Measurements from ENCODE around the gene LYPLA2.
"Not testable (repeated sequence)": the region's sequence is repeated elsewhere in the genome, so short reads cannot be mapped to it uniquely, and the experiment has no call there.

The LYPLA2 gene

DNA sequence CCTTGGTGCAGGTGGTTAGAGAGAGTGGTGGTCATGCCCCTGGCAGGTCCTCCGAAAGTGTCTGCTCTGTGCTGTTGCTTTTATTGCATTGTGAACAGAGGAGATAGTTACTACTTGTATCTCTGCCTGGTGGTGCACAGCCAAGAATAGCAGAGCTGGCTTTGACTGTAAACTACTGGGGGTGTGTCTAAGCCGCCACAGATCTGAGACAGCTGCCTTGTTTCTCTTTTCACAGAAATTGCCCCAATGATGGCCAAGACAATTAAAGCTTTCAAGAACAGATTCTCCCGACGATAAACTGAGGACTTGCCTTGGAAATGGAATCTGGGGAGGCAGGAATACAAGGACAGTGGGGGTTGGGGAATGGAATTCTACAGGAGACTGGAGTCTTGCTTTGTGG lies 31.7 kb upstream of the LYPLA2 start:
- no peak overlapping the region for H3K9ac ChIP-seq (ENCODE audit: low read length)
- H3K36me3 ChIP-seq (ENCODE audit: control insufficient read depth, insufficient read depth, low read length): peaks cover 14% of the 10 kb centered on the region
- H3K4me3 ChIP-seq (ENCODE audit: low read length): no peak overlapping the region

DNA sequence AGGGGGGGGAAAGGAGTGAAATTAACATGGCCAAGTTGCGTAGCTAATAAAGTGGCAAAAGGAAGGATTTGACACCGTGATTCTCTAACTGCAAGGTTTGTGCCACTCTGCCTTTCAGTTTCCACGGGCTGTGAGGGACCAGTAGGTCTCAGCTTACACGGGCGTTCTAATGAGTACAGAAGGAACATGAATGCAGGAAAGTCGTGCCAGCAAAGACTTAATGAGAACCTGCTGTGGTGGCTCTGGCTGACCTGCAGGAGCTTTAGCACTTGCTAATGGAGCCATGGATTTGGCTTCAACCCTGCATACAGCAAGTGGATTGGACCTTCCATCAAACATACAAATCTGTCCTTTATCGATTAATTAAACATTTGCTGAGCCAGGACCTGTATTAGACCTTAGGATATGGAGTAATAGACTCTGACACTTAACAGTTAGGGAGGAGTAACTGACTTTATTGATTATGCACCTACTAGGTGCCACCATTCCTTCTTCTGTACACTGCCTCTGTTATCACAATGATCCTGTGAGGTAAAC lies 27.8 kb upstream of the LYPLA2 start:
- Histone ChIP-seq H3K4me3 (ENCODE audit: low read length) (no peak overlapping the region), H3K9me3 (ENCODE audit: control insufficient read depth, low read length) (no peaks in the 10 kb centered on the region), H3K36me3 (ENCODE audit: control insufficient read depth, insufficient read depth, low read length) (peaks cover 15% of the 10 kb centered on the region), H3K9ac (ENCODE audit: low read length) (no peak overlapping the region), H3K4me1 (ENCODE audit: control insufficient read depth, insufficient read depth, low read length) (no peaks in the 10 kb centered on the region), H3K27me3 (ENCODE audit: control insufficient read depth, insufficient read depth, low read length) (no peaks in the 10 kb centered on the region)

More for the DNA sequence above, 31.7 kb upstream of the LYPLA2 start:
- H3K27me3 ChIP-seq (ENCODE audit: control insufficient read depth, insufficient read depth, low read length): no peaks in the 10 kb centered on the region
- no peaks in the 10 kb centered on the region for H3K9me3 ChIP-seq (ENCODE audit: control insufficient read depth, low read length)
- H3K4me1 ChIP-seq (ENCODE audit: control insufficient read depth, insufficient read depth, low read length): no peaks in the 10 kb centered on the region

DNA sequence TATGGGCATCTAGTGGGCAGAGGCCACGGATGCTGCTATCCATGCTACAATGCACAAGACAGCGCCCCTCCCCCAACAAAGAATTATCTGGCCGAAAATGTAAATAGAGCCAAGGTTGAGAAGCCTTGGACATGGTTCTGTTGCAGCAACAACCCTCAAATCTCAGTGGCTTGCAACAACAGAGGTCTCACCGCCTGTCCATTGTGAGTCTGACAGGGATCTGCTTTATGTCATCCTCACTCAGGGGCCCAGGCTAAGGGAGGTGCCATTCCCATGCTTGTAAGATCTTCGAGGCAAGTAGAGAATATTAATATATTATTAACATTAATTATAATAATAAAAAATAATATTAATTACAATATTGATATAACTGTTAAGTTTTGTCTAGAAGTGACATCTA lies 22.2 kb upstream of the LYPLA2 start:
- Histone ChIP-seq H3K36me3 (ENCODE audit: control insufficient read depth, insufficient read depth, low read length) (peaks cover 4% of the 10 kb centered on the region), H3K4me3 (ENCODE audit: low read length) (no peak overlapping the region), H3K9me3 (ENCODE audit: control insufficient read depth, low read length) (no peaks in the 10 kb centered on the region), H3K27me3 (ENCODE audit: control insufficient read depth, insufficient read depth, low read length) (no peaks in the 10 kb centered on the region), H3K9ac (ENCODE audit: low read length) (no peak overlapping the region), H3K4me1 (ENCODE audit: control insufficient read depth, insufficient read depth, low read length) (no peaks in the 10 kb centered on the region)

DNA sequence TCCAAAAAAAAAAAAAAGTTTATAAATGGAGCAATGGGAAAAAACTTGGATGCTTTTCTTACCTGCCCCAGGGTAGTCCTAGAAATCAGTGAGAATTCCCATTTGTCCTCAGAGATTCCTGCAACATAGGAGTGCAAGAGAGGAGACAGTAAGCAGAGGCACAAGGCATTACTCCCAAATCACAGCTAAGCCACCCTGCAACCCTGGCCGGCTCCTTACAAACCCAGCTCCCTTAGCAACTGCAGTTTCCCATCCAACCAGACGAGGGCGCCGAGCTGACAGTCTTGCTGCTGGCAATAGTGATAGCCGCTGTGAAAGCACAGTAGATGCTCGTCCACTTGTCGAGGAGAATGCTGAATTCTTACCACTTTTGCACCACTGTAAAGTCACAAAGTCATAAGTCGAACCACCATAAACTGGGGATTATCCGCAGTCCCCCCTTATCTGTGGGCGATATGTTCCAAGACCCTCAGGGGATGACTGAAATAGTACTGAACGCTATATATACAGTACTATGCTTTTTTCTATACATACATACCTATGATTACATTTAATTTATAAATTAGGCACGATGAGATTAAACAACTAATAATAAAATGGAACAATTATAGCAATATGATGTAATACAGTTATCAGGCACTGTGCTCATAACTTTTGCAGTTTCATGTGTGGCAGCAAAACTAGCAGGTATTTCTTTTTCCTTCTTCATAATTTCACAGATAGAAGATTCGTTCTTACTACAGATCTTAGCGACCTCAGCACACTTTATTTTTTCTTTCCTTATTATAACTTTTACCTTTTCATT lies 18.7 kb upstream of the LYPLA2 start:
- no peaks in the 10 kb centered on the region for H3K27me3 ChIP-seq (ENCODE audit: control insufficient read depth, insufficient read depth, low read length)
- no peak overlapping the region for H3K4me3 ChIP-seq (ENCODE audit: low read length)
- H3K9me3 ChIP-seq (ENCODE audit: control insufficient read depth, low read length): no peaks in the 10 kb centered on the region
- H3K9ac ChIP-seq (ENCODE audit: low read length): no peak overlapping the region
- H3K4me1 ChIP-seq (ENCODE audit: control insufficient read depth, insufficient read depth, low read length): peaks cover 20% of the 10 kb centered on the region
- H3K36me3 ChIP-seq (ENCODE audit: control insufficient read depth, insufficient read depth, low read length): no peaks in the 10 kb centered on the region

DNA sequence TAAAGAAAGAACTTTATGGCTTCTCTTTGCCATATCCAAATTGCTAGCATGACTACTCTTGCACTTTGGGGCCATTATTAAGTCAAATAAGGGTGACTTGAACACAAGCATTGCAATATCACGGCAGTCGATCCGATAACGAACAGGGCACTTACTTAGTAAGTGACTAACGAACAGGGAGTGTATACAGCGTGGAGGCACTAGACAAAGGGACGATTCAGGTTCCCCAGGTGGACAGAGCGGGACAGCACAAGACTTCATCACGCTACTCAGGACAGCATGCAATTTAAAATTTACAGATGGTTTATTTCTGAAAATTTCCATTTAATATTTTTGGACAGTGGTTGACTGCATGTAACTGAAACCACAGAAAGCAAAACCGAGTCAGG lies 18.1 kb upstream of the LYPLA2 start:
- H3K36me3 ChIP-seq (ENCODE audit: control insufficient read depth, insufficient read depth, low read length): no peaks in the 10 kb centered on the region
- peaks cover 26% of the 10 kb centered on the region for H3K4me1 ChIP-seq (ENCODE audit: control insufficient read depth, insufficient read depth, low read length)
- no peak overlapping the region for H3K9ac ChIP-seq (ENCODE audit: low read length)
- no peak overlapping the region for H3K4me3 ChIP-seq (ENCODE audit: low read length)
- no peaks in the 10 kb centered on the region for H3K9me3 ChIP-seq (ENCODE audit: control insufficient read depth, low read length)
- no peaks in the 10 kb centered on the region for H3K27me3 ChIP-seq (ENCODE audit: control insufficient read depth, insufficient read depth, low read length)

DNA sequence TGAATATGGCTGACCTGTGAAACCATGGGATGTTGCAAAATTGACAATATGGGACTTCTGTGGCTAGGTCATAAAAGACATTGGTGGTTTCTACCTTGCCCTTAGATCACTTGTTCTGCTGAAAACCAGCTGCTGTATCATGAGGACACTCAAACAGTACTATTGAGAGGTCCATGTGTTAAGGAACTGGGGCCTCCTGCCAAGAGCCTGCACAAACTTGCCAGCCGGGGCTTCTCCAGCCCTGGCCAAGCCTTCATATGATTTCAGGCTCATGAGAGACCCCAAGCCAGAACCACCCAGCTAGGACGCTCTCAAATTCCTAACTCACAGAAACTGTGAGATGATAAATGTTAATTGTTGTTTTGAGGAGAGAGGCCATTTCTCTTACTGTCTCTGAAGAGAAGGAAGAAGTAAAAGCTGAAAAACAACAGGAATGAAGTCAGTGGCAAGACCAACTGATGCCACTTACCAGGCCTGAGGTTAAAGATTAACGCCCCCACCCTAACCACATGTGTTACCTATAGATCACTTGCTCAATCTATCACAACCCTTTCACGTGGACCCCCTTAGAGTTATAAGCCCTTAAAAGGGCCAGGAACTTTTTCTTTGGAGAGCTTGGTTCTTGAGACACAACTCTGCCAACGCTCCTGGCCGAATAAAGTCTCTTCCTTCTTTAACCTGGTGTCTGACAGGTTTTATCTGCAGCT lies 16.6 kb upstream of the LYPLA2 start:
- no peak overlapping the region for H3K9ac ChIP-seq (ENCODE audit: low read length)
- no peaks in the 10 kb centered on the region for H3K27me3 ChIP-seq (ENCODE audit: control insufficient read depth, insufficient read depth, low read length)
- no peaks in the 10 kb centered on the region for H3K36me3 ChIP-seq (ENCODE audit: control insufficient read depth, insufficient read depth, low read length)
- no peak overlapping the region for H3K4me3 ChIP-seq (ENCODE audit: low read length)
- no peaks in the 10 kb centered on the region for H3K9me3 ChIP-seq (ENCODE audit: control insufficient read depth, low read length)
- H3K4me1 ChIP-seq (ENCODE audit: control insufficient read depth, insufficient read depth, low read length): peaks cover 33% of the 10 kb centered on the region

DNA sequence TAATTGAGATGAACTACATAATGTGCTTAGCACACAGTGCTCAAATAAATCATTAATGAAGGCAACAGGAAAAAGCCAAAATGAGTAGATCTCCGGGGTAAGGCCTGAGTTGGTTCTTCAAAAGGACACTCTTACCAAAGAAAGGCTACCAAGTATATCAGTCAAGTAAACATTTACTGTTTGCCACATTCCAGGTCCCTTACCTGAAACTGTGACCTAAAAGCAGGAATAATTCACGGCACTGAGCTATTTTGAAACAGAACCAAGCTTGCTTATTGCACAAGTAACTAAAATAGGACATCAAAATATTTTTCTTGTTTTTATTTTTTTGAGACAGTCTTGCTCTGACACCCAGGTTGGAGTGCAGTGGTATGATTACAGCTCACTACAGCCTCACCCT lies 14.7 kb upstream of the LYPLA2 start:
- H3K9ac ChIP-seq (ENCODE audit: low read length): no peak overlapping the region
- H3K9me3 ChIP-seq (ENCODE audit: control insufficient read depth, low read length): no peaks in the 10 kb centered on the region
- H3K4me1 ChIP-seq (ENCODE audit: control insufficient read depth, insufficient read depth, low read length): peaks cover 38% of the 10 kb centered on the region
- no peaks in the 10 kb centered on the region for H3K27me3 ChIP-seq (ENCODE audit: control insufficient read depth, insufficient read depth, low read length)
- H3K4me3 ChIP-seq (ENCODE audit: low read length): no peak overlapping the region
- no peaks in the 10 kb centered on the region for H3K36me3 ChIP-seq (ENCODE audit: control insufficient read depth, insufficient read depth, low read length)

DNA sequence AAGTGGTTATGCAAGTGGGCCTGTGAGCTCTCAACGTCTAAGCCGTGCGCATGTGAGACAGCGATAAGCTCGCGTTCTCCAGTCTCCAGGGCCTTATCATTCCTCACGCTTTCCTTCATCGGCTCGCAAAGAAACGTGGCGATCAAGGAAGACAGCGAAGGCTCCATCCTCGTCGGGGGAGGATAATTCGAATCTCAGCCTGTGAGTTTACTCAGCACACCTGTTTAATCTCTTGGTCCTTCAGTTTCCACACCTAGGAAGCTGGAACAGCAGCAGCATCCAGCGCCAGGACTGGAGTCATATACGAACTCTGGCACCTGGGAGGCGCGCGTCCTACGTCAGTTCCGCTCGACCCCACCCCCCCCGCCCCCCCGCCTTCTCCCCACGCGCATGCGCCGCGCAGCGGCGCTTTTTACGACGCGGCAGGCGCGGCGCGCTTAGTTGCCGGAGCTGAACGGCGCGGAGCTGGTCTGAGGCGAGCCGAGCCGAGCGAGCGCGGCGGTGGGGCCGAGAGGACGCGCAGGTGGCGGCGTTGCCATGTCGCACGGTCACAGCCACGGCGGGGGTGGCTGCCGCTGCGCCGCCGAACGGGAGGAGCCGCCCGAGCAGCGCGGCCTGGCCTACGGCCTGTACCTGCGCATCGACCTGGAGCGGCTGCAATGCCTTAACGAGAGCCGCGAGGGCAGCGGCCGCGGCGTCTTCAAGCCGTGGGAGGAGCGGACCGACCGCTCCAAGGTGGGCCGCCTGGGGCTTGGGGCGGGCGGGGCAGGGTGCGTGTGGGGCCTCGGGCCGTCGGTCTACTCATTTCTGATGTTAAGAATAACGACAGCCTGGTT lies 12.7 kb upstream of the LYPLA2 start, which contains the start of gene PITHD1:
PITHD1 (plus strand) TSS at position 440 of the 836 bp plus-strand sequence; CDS start at position 538, 98 bp downstream.
- Histone ChIP-seq H3K4me3 (ENCODE audit: low read length) (peak within 1 kb of the TSS; percentile 99), H3K4me1 (ENCODE audit: control insufficient read depth, insufficient read depth, low read length) (peaks cover 38% of the 10 kb centered on the region)

DNA sequence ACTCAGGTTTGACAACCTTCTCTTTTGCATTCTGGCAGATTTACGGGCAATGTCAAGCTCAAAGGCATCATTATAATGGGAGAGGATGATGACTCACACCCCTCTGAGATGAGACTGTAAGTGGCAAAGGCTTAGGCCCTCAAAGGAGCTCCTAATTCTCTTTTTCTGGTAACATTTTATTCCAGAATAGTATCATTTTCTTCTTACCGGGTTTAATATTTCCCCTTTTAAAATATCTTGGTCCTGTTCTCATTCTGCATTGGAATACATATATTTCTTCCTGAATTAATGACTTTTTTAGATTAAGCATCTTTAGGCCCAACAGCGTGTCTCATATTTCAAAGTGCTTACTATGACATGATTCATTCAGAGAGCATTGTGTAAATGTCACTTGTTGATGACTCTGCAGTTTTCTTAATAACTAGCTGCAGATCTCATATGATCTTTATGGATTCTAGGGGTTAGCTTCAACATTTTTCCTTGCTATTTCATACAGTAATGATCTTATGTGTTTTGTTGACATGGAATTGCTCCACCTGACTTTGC lies 11.0 kb upstream of the LYPLA2 start:
- no peak overlapping the region for H3K4me3 ChIP-seq (ENCODE audit: low read length)
- no peak overlapping the region for H3K9ac ChIP-seq (ENCODE audit: low read length)
- no peaks in the 10 kb centered on the region for H3K36me3 ChIP-seq (ENCODE audit: control insufficient read depth, insufficient read depth, low read length)
- no peaks in the 10 kb centered on the region for H3K9me3 ChIP-seq (ENCODE audit: control insufficient read depth, low read length)
- no peaks in the 10 kb centered on the region for H3K27me3 ChIP-seq (ENCODE audit: control insufficient read depth, insufficient read depth, low read length)
- peaks cover 33% of the 10 kb centered on the region for H3K4me1 ChIP-seq (ENCODE audit: control insufficient read depth, insufficient read depth, low read length)

More for the DNA sequence above, 12.7 kb upstream of the LYPLA2 start, which contains the start of gene PITHD1:
- Histone ChIP-seq H3K9me3 (ENCODE audit: control insufficient read depth, low read length) (no peaks in the 10 kb centered on the region), H3K9ac (ENCODE audit: low read length) (peak within 1 kb of the TSS; percentile 89), H3K27me3 (ENCODE audit: control insufficient read depth, insufficient read depth, low read length) (no peaks in the 10 kb centered on the region), H3K36me3 (ENCODE audit: control insufficient read depth, insufficient read depth, low read length) (no peaks in the 10 kb centered on the region)

DNA sequence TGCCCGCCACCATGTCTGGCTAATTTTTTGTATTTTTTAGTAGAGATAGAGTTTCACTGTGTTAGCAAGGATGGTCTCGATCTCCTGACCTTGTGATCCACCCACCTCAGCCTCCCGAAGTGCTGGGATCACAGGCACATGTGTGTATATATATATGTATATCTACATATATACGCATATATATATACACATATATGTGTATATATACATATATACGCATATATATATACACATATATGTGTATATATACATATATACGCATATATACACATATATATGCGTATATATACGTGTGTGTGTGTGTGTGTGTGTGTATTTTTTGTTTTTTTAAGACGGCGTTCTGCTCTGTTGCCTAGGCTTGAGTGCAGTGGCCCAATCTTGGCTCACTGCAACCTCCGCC lies 7.8 kb upstream of the LYPLA2 start:
- not testable (repeated sequence) for H3K36me3 ChIP-seq (ENCODE audit: control insufficient read depth, insufficient read depth, low read length); H3K9ac ChIP-seq (ENCODE audit: low read length); H3K9me3 ChIP-seq (ENCODE audit: control insufficient read depth, low read length); H3K27me3 ChIP-seq (ENCODE audit: control insufficient read depth, insufficient read depth, low read length); H3K4me3 ChIP-seq (ENCODE audit: low read length)
- peaks cover 11% of the 10 kb centered on the region for H3K4me1 ChIP-seq (ENCODE audit: control insufficient read depth, insufficient read depth, low read length)

DNA sequence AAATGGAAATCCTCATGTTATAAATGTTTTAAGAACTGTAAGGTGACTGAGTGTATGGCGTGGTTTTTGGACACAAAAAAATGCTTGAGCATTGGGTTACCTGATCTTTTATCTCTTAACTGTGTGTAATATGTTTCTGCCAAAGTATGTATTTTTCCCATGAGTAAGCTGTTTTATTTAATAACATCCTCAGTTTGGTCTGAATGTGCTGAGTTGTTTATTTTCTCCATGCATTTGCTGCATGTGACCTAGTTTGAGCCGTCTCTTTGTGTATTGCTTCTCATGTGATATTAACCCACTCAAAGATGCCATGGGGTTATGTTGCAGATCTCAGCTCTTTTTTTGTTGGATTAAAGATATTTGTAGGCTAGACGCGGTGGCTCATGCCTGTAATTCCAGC lies 6.1 kb upstream of the LYPLA2 start:
- Histone ChIP-seq H3K9ac (ENCODE audit: low read length) (no peak overlapping the region), H3K9me3 (ENCODE audit: control insufficient read depth, low read length) (no peaks in the 10 kb centered on the region), H3K36me3 (ENCODE audit: control insufficient read depth, insufficient read depth, low read length) (peaks cover 8% of the 10 kb centered on the region), H3K4me3 (ENCODE audit: low read length) (no peak overlapping the region), H3K27me3 (ENCODE audit: control insufficient read depth, insufficient read depth, low read length) (no peaks in the 10 kb centered on the region), H3K4me1 (ENCODE audit: control insufficient read depth, insufficient read depth, low read length) (no peaks in the 10 kb centered on the region)

Data from mucosa of stomach (tissue), 1 donor.